ENCODE results near the gene LRRC55. TPM values are rescaled to one million over a fixed set of nuclear protein-coding genes. Genes with fewer than 3 reads are reported as not detected.

The LRRC55 gene
- total RNA-seq, 4 donors from 2014 or later: 0.09 to 0.32 TPM; not detected in 2

DNA sequence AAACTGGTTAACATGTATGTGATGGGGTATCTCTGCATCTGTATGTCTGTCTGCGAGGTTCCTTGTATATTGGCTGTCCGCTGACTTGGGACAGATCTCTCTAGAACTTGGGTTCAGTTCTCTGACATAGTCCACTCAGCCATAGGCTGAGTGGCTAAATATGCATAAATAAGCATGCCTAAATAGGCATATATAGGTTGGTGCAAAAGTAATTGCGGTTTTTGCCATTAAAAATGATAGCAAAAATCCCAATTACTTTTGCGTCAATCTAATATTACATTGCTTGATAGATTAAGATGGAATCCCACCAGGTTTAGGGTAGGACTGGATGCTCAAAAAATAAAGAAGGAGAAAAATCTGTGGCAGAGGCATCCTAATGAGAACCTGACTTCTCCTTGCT lies 8.8 kb downstream of the LRRC55 start:
- TF ChIP-seq, protein P1, sequence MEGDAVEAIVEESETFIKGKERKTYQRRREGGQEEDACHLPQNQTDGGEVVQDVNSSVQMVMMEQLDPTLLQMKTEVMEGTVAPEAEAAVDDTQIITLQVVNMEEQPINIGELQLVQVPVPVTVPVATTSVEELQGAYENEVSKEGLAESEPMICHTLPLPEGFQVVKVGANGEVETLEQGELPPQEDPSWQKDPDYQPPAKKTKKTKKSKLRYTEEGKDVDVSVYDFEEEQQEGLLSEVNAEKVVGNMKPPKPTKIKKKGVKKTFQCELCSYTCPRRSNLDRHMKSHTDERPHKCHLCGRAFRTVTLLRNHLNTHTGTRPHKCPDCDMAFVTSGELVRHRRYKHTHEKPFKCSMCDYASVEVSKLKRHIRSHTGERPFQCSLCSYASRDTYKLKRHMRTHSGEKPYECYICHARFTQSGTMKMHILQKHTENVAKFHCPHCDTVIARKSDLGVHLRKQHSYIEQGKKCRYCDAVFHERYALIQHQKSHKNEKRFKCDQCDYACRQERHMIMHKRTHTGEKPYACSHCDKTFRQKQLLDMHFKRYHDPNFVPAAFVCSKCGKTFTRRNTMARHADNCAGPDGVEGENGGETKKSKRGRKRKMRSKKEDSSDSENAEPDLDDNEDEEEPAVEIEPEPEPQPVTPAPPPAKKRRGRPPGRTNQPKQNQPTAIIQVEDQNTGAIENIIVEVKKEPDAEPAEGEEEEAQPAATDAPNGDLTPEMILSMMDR (IDR thresholded peaks at IDR 0.05): no peak
- TF ChIP-seq POLR2A (IDR thresholded peaks at IDR 0.05): no peak
- no peak for DNase-seq

DNA sequence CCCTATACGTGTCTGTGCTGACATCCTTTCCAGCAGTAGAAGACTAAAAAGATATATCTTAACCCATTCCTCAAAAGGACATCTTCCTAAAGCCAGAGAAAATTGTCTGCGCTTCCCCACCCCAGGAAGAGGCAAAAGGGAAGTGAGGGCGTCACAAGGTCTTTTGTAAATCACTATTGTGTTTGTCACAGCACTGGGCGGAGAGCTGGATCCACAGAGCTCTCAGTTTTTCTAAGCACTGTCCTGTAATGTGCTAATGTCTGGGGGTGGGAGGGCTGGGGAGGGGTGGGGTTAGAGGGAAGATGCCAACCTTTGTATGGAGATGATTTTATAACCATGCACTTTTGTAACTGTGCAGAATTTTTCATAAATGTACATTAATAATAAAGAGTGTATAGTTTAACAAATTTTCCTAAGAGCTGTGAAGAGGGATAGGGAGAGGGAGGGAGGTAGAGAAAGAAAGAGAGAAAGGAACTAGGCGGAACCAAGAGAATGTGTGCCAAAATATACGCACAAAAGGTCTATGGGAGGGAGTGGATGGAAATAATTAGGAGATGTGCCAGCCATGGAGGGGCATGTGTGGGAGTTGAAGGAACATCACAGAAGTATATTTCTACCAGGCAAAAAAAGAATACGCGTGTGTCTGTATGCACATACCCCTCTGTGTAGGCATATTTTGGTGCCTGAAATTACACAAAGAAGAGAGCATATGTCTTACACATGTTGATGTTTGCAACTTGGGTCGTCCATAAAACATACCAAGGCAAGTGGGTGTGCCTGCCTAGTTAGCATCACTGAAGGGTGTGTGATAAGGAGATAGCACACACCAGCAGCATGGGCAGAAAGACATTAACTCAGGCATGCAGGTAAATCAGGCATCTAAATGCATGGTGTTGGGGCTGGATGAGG lies 9.8 kb downstream of the LRRC55 start:
- Histone ChIP-seq H3K36me3 (no peaks in the 10 kb centered on the region), H3K27ac (no peak overlapping the region), H3K4me3 (no peak overlapping the region), H3K9me3 (no peaks in the 10 kb centered on the region), H3K4me1 (no peaks in the 10 kb centered on the region), H3K27me3 (no peaks in the 10 kb centered on the region)
- DNase-seq: no peak
- WGBS, 2 donors: 65% methylated on average over 9 of the region's 9 CpGs
- TF ChIP-seq, protein P1 (IDR thresholded peaks at IDR 0.05): no peak
- TF ChIP-seq POLR2A (IDR thresholded peaks at IDR 0.05): no peak
- intact Hi-C loops (cut with DNase I): no loop called here

More for the DNA sequence above, 8.8 kb downstream of the LRRC55 start:
- no peaks in the 10 kb centered on the region for H3K4me1 ChIP-seq
- H3K36me3 ChIP-seq: no peaks in the 10 kb centered on the region
- no peak overlapping the region for H3K27ac ChIP-seq
- H3K9me3 ChIP-seq: no peaks in the 10 kb centered on the region
- no peak overlapping the region for H3K4me3 ChIP-seq
- WGBS, 2 donors: 92 to 95% methylated on average over 4 of the region's 4 CpGs
- no peaks in the 10 kb centered on the region for H3K27me3 ChIP-seq
- intact Hi-C loops (cut with DNase I): no loop called here

DNA sequence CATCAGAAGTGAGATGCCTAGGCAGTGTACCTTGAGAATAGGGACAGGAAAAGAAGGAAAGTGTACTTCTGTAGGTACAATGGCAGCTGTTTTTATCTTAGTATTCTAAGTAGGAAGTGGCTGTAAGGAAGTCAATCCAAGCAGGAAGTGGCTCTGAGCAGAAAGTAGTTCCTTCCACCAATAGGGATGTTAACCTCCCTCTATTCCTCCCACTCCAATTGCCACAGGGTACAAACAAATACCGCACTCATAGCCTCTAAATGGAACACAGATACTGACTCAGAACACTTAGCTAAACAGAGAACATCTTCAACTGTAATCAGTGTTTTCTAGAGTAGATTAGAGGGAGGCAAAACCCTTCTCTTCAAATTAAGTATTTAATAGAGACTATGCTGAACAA lies 10.6 kb downstream of the LRRC55 start:
- no peak for DNase-seq
- Histone ChIP-seq H3K27ac (no peak overlapping the region), H3K4me3 (no peak overlapping the region), H3K9me3 (no peaks in the 10 kb centered on the region), H3K27me3 (no peaks in the 10 kb centered on the region), H3K36me3 (no peaks in the 10 kb centered on the region), H3K4me1 (no peaks in the 10 kb centered on the region)
- 27 to 50% methylated on average over 1 of the region's 1 CpG for WGBS, 2 donors
- intact Hi-C loops (cut with DNase I): no loop called here
- TF ChIP-seq, protein P1 (IDR thresholded peaks at IDR 0.05): no peak
- no peak for TF ChIP-seq POLR2A (IDR thresholded peaks at IDR 0.05)

DNA sequence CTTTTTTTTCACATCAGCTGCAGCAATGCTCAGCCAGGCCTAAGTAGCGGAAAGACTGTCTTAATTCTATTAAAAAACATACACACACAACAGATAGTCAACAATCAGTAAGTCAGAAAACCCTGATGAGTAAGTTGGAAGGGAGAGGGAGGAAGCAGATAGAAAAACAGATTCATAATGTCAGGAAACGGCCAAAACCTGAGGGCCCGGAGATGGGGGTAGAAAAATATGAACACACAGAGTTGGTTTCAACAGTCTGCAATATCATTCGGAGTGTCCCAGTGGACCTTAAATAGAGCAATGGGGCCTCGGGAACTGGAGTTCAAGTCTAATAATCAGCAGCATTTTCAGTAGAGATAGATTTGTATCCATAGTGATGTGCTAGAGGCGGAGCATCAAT lies 14.8 kb downstream of the LRRC55 start:
- no peak for DNase-seq
- H3K4me1 ChIP-seq: peaks cover 0 to 11% (median 0%) of the 10 kb centered on the region in 3 donors
- H3K4me3 ChIP-seq: no peak overlapping the region
- TF ChIP-seq POLR2A (IDR thresholded peaks at IDR 0.05): no peak
- TF ChIP-seq, protein P1 (IDR thresholded peaks at IDR 0.05): no peak
- H3K36me3 ChIP-seq: no peaks in the 10 kb centered on the region
- 74 to 88% methylated on average over 6 of the region's 6 CpGs for WGBS, 2 donors
- H3K9me3 ChIP-seq: no peaks in the 10 kb centered on the region
- no peak overlapping the region for H3K27ac ChIP-seq
- intact Hi-C loops (cut with DNase I): no loop called here
- H3K27me3 ChIP-seq: no peaks in the 10 kb centered on the region

DNA sequence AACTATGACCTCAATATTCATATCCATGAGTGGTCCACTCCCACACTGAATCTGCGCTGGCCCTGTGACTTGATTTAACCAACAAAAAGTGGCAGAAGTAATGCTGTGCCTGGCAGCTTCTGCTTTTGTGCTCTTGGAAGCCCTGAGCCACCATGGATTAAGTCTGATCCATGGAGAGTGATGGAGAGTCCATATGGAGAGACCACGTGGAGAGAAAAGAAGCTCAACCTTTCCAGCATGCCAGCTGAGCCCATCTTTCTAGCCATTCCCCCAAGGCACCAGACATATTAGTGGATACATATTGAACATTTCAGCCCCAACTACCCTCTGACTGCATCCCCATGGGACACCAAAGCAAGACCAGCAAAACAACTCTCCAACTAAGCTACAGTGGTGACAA lies 16.0 kb downstream of the LRRC55 start:
- TF ChIP-seq, protein P1 (IDR thresholded peaks at IDR 0.05): no peak
- no peak for TF ChIP-seq POLR2A (IDR thresholded peaks at IDR 0.05)
- Histone ChIP-seq H3K36me3 (no peaks in the 10 kb centered on the region), H3K9me3 (no peaks in the 10 kb centered on the region), H3K27ac (no peak overlapping the region), H3K4me3 (no peak overlapping the region), H3K4me1 (peaks cover 0 to 20% (median 0%) of the 10 kb centered on the region in 3 donors), H3K27me3 (peaks cover 0 to 5% (median 0%) of the 10 kb centered on the region in 4 donors)
- intact Hi-C loops (cut with DNase I): no loop called here
- DNase-seq: no peak
- WGBS, 2 donors: 65 to 82% methylated on average over 2 of the region's 2 CpGs

Data from esophagus squamous epithelium (tissue), 5 donors.